Thoracic aorta (tissue), 2 donors: ENCODE measurements around the gene ADCY9. TPM values are rescaled to one million over a fixed set of nuclear protein-coding genes. Genes with fewer than 3 reads are reported as not detected.
"Not testable (repeated sequence)": the region's sequence is repeated elsewhere in the genome, so short reads cannot be mapped to it uniquely, and the experiment has no call there.

ENCODE experiments used
- ATAC-seq: fragments of 150-250 bp; one replicate; pipeline ENCODE4 v1.8.0; 2017; ENCODE audit warnings: low read depth; ENCODE audit not compliant: insufficient number of reproducible peaks, low FRiP score
- DNase-seq: peaks from one replicate; pipeline ENCODE4 v3.0.0-alpha.2; 2020; ENCODE audit warnings: low spot score
- H3K27ac ChIP-seq, 2 donors: fragments of 200-600 bp; sonication (generic); 1 replicate in 1 of 2; 2 replicates in 1 of 2; pipeline ENCODE4 v1.5.1; 2016; ENCODE audit warnings: mild to moderate bottlenecking in 2 of 2, moderate library complexity in 2 of 2
- H3K27me3 ChIP-seq: fragments of 200-600 bp; sonication (generic); replicated peaks from 2 replicates; pipeline ENCODE4 v1.6.0; 2016; ENCODE audit warnings: mild to moderate bottlenecking; ENCODE audit not compliant: insufficient read depth
- H3K36me3 ChIP-seq: fragments of 200-600 bp; sonication (generic); one replicate; pipeline ENCODE4 v1.5.1; 2016
- H3K4me1 ChIP-seq, 2 donors: fragments of 200-600 bp; sonication (generic); 1 replicate in 1 of 2; 2 replicates in 1 of 2; pipeline versions ENCODE4 v1.5.1 to v1.6.0; 2016; ENCODE audit warnings: low read depth in 2 of 2, mild to moderate bottlenecking in 1 of 2; ENCODE audit not compliant: control insufficient read depth in 1 of 2
- H3K4me3 ChIP-seq: fragments of 200-600 bp; sonication (generic); 2 replicates; pipeline ENCODE4 v1.5.1; 2016; ENCODE audit warnings: mild to moderate bottlenecking
- H3K9me3 ChIP-seq: fragments of 200-600 bp; sonication (generic); 2 replicates; pipeline ENCODE4 v1.5.1; 2016
- CTCF ChIP-seq: fragments of 200-600 bp; sonication (generic); IDR thresholded peaks from one replicate; pipeline ENCODE4 v1.5.1; 2019; ENCODE audit warnings: antibody characterized with exemption
- total RNA-seq, 2 donors: library from RNA; depleted of rRNA; stranded (reverse); fragments of >200 nt; gene quantifications; one replicate each; pipeline versions ENCODE4 v1.1.0 to v1.2.3, GENCODE V29; 2016

Gene ADCY9
- total RNA-seq, 2 donors from 2014 or later: 44.1 to 83.8 TPM

- no peak for DNase-seq
- peaks cover 3 to 27% of the 10 kb centered on the region in 2 donors for H3K4me1 ChIP-seq
Measured at GRCh38 chr16:4077174-4077649, 39.0 kb downstream of the ADCY9 start.

DNA sequence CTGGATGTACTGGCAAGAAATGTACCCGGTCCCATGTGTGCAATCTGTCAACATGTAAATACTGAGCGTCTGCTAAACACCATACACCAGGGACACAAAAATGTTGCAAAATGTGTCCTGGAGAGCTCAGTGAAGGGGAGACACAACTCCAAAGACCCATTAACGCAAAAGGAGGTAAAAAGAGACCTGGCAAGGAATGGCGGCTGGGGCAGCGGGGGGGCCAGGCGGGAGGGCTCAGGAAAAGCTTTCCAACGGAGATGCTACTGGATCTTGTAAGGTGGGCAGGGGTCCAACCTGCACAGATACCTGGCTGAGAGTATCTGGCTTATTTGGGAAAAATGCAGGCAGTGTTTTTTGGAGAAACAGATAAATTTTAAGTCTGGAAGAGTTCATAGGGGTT is 40.7 kb downstream of the ADCY9 start:
- peaks cover 2 to 10% of the 10 kb centered on the region in 2 donors for H3K4me1 ChIP-seq
- H3K4me3 ChIP-seq: no peak overlapping the region
- no peak for DNase-seq
- no peak for ATAC-seq
- no peaks in the 10 kb centered on the region for H3K27me3 ChIP-seq
- no peak for TF ChIP-seq CTCF
- H3K36me3 ChIP-seq: no peaks in the 10 kb centered on the region
- H3K27ac ChIP-seq: no peak overlapping the region
- H3K9me3 ChIP-seq: no peaks in the 10 kb centered on the region

More at GRCh38 chr16:4077174-4077649, 39.0 kb downstream of the ADCY9 start:
- peak overlapping the region in 1 of 2 donors; percentile 14 for H3K27ac ChIP-seq
- H3K36me3 ChIP-seq: no peaks in the 10 kb centered on the region
- TF ChIP-seq CTCF: no peak
- H3K9me3 ChIP-seq: no peaks in the 10 kb centered on the region
- no peak overlapping the region for H3K4me3 ChIP-seq
- H3K27me3 ChIP-seq: no peaks in the 10 kb centered on the region
- ATAC-seq: no peak

- H3K4me1 ChIP-seq: peaks cover 0 to 12% of the 10 kb centered on the region in 2 donors
- H3K4me3 ChIP-seq, H3K27me3 ChIP-seq, H3K36me3 ChIP-seq, H3K9me3 ChIP-seq, H3K27ac ChIP-seq, ATAC-seq, DNase-seq: not testable (repeated sequence)
Measured at GRCh38 chr16:4073150-4073549, 43.1 kb downstream of the ADCY9 start.

DNA sequence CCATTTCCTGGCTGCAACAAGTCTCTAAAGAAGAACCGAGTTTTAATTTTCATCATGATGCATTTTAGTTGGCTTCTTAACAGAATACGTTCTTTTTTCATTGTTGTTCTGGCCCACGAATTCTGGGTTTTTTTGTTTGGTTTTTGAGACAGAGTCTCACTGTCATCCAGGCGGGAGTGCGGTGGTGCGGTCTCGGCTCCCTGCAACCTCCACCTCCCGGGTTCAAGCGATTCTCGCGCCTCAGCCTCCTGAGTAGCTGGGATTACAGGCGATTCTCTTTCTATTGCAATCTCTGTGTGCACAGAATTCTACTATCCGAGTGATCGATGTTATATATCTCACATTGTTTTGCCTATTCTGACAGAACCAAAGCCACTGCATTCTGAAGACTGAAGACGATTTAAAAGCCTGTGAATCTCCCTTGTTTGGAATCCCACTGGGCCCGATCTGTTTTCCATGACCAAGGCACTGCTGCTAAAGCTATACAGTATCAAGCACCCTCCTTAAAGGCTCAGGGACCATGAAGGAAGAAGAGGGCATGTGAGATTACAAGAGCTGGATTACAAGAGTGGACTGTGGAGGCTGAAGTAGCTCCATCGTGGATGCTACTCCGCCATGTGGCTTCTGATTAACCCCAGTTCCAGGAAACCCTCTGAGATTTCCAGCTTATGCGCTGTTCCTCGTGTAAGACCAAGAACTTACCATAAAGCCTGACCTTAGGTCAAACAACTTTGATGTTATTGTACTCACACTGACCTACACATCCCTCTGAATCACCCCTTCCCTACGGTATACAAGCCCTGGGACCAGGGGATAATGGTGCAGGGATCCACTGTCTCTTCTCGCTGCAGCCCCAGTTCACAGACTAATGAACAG is 44.3 kb downstream of the ADCY9 start:
- Histone ChIP-seq H3K27ac (no peak overlapping the region), H3K4me3 (no peak overlapping the region), H3K36me3 (no peaks in the 10 kb centered on the region), H3K9me3 (no peaks in the 10 kb centered on the region), H3K4me1 (peaks cover 6 to 14% of the 10 kb centered on the region in 2 donors), H3K27me3 (no peaks in the 10 kb centered on the region)
- ATAC-seq (no peak), DNase-seq (no peak)
- no peak for TF ChIP-seq CTCF

DNA sequence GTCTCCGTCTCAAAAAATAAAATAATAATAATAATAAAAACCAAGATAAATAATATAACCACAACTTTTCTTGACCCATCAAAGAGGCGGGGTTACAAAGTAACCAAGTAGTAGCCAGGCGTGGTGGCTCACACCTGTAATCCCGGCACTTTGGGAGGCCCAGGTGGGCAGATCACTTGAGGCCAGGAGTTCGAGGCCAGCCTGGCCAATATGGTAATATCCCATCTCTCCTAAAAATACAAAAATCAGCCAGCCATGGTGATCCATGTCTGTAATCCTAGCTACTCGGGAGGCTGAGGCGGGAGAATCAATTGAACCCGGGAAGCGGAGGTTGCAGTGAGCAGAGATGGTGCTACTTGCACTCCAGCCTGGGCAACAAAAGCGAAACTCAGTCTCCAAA is 45.3 kb downstream of the ADCY9 start:
- Histone ChIP-seq H3K27me3 (no peaks in the 10 kb centered on the region), H3K27ac (no peak overlapping the region), H3K4me1 (peaks cover 8 to 14% of the 10 kb centered on the region in 2 donors), H3K4me3 (no peak overlapping the region), H3K36me3 (no peaks in the 10 kb centered on the region), H3K9me3 (no peaks in the 10 kb centered on the region)
- TF ChIP-seq CTCF: no peak
- DNase-seq: no peak
- ATAC-seq: no peak
